ENCODE data around the gene HSPA6. TPM values are rescaled to one million over a fixed set of nuclear protein-coding genes. Genes with fewer than 3 reads are reported as not detected.

Gene HSPA6
- polyA plus RNA-seq, 3 donors from 2014 or later = 0.61 to 8.8 (median 6.9) TPM

- Mint-ChIP-seq H3K4me3 (no peak overlapping the region), H3K36me3 (no peaks in the 10 kb centered on the region), H3K9me3 (no peaks in the 10 kb centered on the region), H3K4me1 (peaks cover 12 to 32% of the 10 kb centered on the region in 2 donors), H3K27ac (no peak overlapping the region), H3K27me3 (ENCODE audit: low read depth in 3 of 3) (peaks cover 4 to 11% (median 9%) of the 10 kb centered on the region in 3 donors)
- no peak for DNase-seq
These were observed 28.9 kb upstream of the HSPA6 start for GRCh38 chr1:161495490-161495889.

GRCh38 chr1:161497961-161498360 lies 26.4 kb upstream of the HSPA6 start:
- Mint-ChIP-seq H3K27ac (no peak overlapping the region), H3K9me3 (no peaks in the 10 kb centered on the region), H3K36me3 (no peaks in the 10 kb centered on the region), H3K27me3 (ENCODE audit: low read depth in 3 of 3) (peaks cover 2 to 7% (median 6%) of the 10 kb centered on the region in 3 donors), H3K4me3 (no peak overlapping the region), H3K4me1 (peaks cover 5 to 19% of the 10 kb centered on the region in 2 donors)
- DNase-seq = no peak

- peaks cover 2 to 9% (median 2%) of the 10 kb centered on the region in 3 donors for H3K27me3 Mint-ChIP-seq (ENCODE audit: low read depth in 3 of 3)
- H3K36me3 Mint-ChIP-seq = no peaks in the 10 kb centered on the region
- H3K4me3 Mint-ChIP-seq = no peak overlapping the region
These were observed 25.7 kb upstream of the HSPA6 start for GRCh38 chr1:161498646-161499045.

GRCh38 chr1:161499099-161500039 lies 25.0 kb upstream of the HSPA6 start:
- H3K4me3 Mint-ChIP-seq = peak overlapping the region in 1 of 5 donors; percentile 4
- peaks cover 0 to 9% (median 2%) of the 10 kb centered on the region in 3 donors for H3K27me3 Mint-ChIP-seq (ENCODE audit: low read depth in 3 of 3)
- H3K4me1 Mint-ChIP-seq = peaks cover 5 to 19% of the 10 kb centered on the region in 2 donors
- H3K9me3 Mint-ChIP-seq = no peaks in the 10 kb centered on the region
- peak overlapping the region in 2 of 6 donors; percentile 26 to 29 for H3K27ac Mint-ChIP-seq
- H3K36me3 Mint-ChIP-seq = no peaks in the 10 kb centered on the region
- DNase-seq = no peak

More at GRCh38 chr1:161498646-161499045, 25.7 kb upstream of the HSPA6 start:
- no peaks in the 10 kb centered on the region for H3K9me3 Mint-ChIP-seq
- H3K27ac Mint-ChIP-seq = no peak overlapping the region
- DNase-seq = no peak
- H3K4me1 Mint-ChIP-seq = peaks cover 5 to 19% of the 10 kb centered on the region in 2 donors

DNA sequence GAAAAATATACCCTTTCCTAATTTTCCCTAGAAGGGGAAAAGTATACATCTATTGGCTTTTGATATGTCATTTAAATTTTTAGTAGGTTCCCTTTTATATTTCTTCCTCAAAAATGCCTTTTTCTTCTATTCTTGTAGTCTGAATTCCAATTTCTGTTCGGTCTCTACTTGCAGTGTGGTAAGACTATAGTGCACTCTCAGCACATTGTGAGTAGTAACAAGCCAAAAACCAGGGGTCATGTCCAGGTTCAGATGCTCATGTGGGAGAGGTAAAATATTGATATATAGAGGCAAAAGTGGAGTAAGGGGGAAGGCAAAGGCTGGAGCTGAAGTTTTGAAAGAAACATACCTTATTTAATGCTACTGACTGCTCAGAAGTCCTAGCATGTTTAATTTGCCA lies 23.1 kb upstream of the HSPA6 start:
- DNase-seq = no peak
- H3K27me3 Mint-ChIP-seq (ENCODE audit: low read depth in 3 of 3) = peaks cover 0 to 9% (median 3%) of the 10 kb centered on the region in 3 donors
- no peak overlapping the region for H3K4me3 Mint-ChIP-seq
- no peaks in the 10 kb centered on the region for H3K9me3 Mint-ChIP-seq
- H3K4me1 Mint-ChIP-seq = peaks cover 5 to 21% of the 10 kb centered on the region in 2 donors
- H3K36me3 Mint-ChIP-seq = no peaks in the 10 kb centered on the region
- no peak overlapping the region for H3K27ac Mint-ChIP-seq

DNA sequence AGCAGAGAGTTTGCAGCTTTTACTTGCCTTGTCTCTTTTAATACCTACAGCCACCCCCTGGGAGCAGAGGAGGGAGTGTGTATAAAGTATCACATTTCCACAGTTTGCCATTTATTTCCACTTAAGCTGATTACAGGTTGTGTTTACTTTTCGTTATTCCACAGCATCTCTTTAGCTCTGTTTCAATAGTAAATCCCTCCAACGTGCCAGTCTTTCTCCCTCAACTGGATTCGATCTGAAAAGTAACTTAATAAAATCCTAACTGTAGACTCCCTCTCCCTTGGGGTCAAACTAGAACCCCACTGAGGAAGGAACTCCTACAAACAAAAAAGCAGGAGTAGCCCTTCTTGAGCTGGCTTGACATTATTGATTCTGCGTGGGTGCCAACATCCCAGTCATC lies 22.2 kb upstream of the HSPA6 start:
- H3K36me3 Mint-ChIP-seq = no peaks in the 10 kb centered on the region
- peaks cover 3 to 9% (median 3%) of the 10 kb centered on the region in 3 donors for H3K27me3 Mint-ChIP-seq (ENCODE audit: low read depth in 3 of 3)
- H3K9me3 Mint-ChIP-seq = no peaks in the 10 kb centered on the region
- no peak overlapping the region for H3K4me3 Mint-ChIP-seq
- peaks cover 5 to 25% of the 10 kb centered on the region in 2 donors for H3K4me1 Mint-ChIP-seq
- H3K27ac Mint-ChIP-seq = no peak overlapping the region
- no peak for DNase-seq

- Mint-ChIP-seq H3K27ac (peak overlapping the region in 1 of 6 donors; percentile 36), H3K4me3 (no peak overlapping the region), H3K9me3 (no peaks in the 10 kb centered on the region), H3K4me1 (peaks cover 5 to 25% of the 10 kb centered on the region in 2 donors), H3K36me3 (no peaks in the 10 kb centered on the region), H3K27me3 (ENCODE audit: low read depth in 3 of 3) (peaks cover 3 to 9% (median 4%) of the 10 kb centered on the region in 3 donors)
- DNase-seq = no peak
These were observed 21.5 kb upstream of the HSPA6 start for GRCh38 chr1:161502641-161503393.

DNA sequence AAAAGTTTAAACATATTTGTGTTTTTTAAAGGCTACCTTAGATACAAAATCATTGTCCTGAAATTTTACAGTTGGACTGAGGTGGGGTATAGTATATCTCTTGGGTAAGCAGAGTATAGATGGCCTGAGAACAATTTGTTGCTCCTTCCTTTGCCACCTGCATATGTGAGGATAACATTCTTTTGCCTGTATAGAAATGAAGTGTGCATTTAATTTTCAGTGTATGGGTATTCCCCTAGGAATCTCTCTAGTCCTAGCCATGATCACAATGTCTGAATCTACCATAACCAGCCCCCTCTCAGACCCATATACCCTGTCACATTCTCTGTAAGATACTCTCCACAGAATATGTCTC lies 21.0 kb upstream of the HSPA6 start:
- peaks cover 3 to 9% (median 4%) of the 10 kb centered on the region in 3 donors for H3K27me3 Mint-ChIP-seq (ENCODE audit: low read depth in 3 of 3)
- DNase-seq = no peak
- H3K9me3 Mint-ChIP-seq = no peaks in the 10 kb centered on the region
- H3K4me3 Mint-ChIP-seq = no peak overlapping the region
- no peaks in the 10 kb centered on the region for H3K36me3 Mint-ChIP-seq
- peaks cover 5 to 25% of the 10 kb centered on the region in 2 donors for H3K4me1 Mint-ChIP-seq
- H3K27ac Mint-ChIP-seq = no peak overlapping the region

- no peak for DNase-seq
- Mint-ChIP-seq H3K4me3 (no peak overlapping the region), H3K36me3 (no peaks in the 10 kb centered on the region), H3K27ac (no peak overlapping the region), H3K9me3 (no peaks in the 10 kb centered on the region), H3K27me3 (ENCODE audit: low read depth in 3 of 3) (peaks cover 3 to 7% (median 6%) of the 10 kb centered on the region in 3 donors), H3K4me1 (peaks cover 0 to 6% of the 10 kb centered on the region in 2 donors)
These were observed 18.7 kb upstream of the HSPA6 start for GRCh38 chr1:161505686-161506085.

- Mint-ChIP-seq H3K27me3 (ENCODE audit: low read depth in 3 of 3) (peaks cover 3 to 7% (median 7%) of the 10 kb centered on the region in 3 donors), H3K4me1 (peaks cover 0 to 6% of the 10 kb centered on the region in 2 donors), H3K4me3 (no peak overlapping the region), H3K36me3 (no peaks in the 10 kb centered on the region), H3K27ac (peak overlapping the region in 1 of 6 donors; percentile 36), H3K9me3 (no peaks in the 10 kb centered on the region)
- DNase-seq = no peak
These were observed 17.8 kb upstream of the HSPA6 start for GRCh38 chr1:161506336-161507223.

GRCh38 chr1:161510477-161510876 lies 13.9 kb upstream of the HSPA6 start:
- H3K4me3 Mint-ChIP-seq = no peak overlapping the region
- H3K4me1 Mint-ChIP-seq = peaks cover 0 to 6% of the 10 kb centered on the region in 2 donors
- peaks cover 0 to 7% (median 2%) of the 10 kb centered on the region in 3 donors for H3K27me3 Mint-ChIP-seq (ENCODE audit: low read depth in 3 of 3)
- peak overlapping the region in 1 of 6 donors; percentile 62 for H3K27ac Mint-ChIP-seq
- no peaks in the 10 kb centered on the region for H3K9me3 Mint-ChIP-seq
- DNase-seq = no peak
- no peaks in the 10 kb centered on the region for H3K36me3 Mint-ChIP-seq

DNA sequence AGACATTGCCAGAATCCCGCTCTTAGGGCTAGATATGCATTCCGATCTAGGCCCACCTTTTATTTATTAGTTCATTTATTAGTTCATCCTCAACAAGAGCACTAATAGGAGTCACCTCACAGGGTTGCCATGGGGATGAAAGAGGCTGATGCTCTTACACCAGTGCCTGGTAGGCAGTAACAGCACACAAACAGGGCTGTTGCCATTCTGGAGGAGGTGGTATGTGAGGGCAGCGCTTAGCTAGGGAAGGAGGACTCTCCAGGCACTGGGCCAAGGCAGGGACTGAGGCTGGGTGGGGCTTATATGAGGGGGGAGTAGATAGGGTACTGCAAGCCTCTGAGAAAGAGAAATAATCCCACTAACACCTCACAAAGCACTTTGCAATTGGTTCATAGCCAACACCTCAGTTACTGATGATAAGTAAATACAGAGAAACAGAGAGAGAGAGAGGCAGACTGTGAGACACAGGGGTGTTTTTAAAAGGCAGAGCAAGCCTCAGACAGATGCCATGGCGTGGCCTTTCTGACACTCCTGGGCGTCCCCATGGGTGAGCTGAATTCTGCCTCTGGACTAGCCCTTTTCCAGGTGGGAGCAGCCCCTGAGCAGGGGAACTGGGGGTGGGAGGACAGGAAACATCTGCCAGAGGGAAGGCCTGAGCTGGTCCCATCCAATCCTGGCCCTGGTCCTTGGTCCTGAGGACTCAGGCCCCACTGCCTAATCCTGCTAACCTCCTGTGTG lies 13.2 kb upstream of the HSPA6 start:
- Mint-ChIP-seq H3K27ac (peak overlapping the region in 2 of 6 donors; percentile 60 to 62), H3K27me3 (ENCODE audit: low read depth in 3 of 3) (peaks cover 0 to 7% (median 2%) of the 10 kb centered on the region in 3 donors), H3K4me3 (no peak overlapping the region), H3K36me3 (no peaks in the 10 kb centered on the region), H3K9me3 (no peaks in the 10 kb centered on the region), H3K4me1 (peaks cover 0 to 4% of the 10 kb centered on the region in 2 donors)
- no peak for DNase-seq

GRCh38 chr1:161511756-161512060 lies 12.6 kb upstream of the HSPA6 start:
- no peak overlapping the region for H3K27ac Mint-ChIP-seq
- H3K4me3 Mint-ChIP-seq = no peak overlapping the region
- peaks cover 0 to 7% (median 2%) of the 10 kb centered on the region in 3 donors for H3K27me3 Mint-ChIP-seq (ENCODE audit: low read depth in 3 of 3)
- H3K4me1 Mint-ChIP-seq = no peaks in the 10 kb centered on the region
- H3K36me3 Mint-ChIP-seq = no peaks in the 10 kb centered on the region
- no peak for DNase-seq
- H3K9me3 Mint-ChIP-seq = no peaks in the 10 kb centered on the region
